ENCODE data around the gene CUX1. TPM values are rescaled to one million over a fixed set of nuclear protein-coding genes. Genes with fewer than 3 reads are reported as not detected.

CUX1 gene
- total and polyA plus RNA-seq, 2 of the 13 experiments (the other 11 are each of a cell fraction or from before 2014, with no cell fraction given): 13.7 to 14.9 TPM

DNA sequence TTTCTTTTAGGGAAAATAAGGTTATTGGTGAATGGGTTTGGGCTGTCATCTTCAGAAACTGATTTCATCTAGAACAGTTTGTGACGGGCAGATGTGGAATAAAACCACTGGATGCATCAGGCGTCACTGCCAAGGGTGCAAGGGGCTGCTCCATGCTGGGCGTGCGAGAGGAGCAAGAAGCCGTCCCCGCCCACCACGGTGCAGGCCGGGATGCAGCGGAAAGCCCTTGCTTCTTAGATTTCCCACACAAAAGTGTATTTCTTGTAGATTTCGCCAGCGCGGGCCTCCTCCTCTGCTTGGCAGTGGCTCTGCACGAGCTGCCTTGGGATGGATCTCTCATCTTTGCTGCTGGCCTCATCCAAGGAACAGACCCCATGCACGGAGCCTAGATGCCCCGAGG, 189.3 kb downstream of the CUX1 start (continued):
- TF ChIP-seq, protein P1, sequence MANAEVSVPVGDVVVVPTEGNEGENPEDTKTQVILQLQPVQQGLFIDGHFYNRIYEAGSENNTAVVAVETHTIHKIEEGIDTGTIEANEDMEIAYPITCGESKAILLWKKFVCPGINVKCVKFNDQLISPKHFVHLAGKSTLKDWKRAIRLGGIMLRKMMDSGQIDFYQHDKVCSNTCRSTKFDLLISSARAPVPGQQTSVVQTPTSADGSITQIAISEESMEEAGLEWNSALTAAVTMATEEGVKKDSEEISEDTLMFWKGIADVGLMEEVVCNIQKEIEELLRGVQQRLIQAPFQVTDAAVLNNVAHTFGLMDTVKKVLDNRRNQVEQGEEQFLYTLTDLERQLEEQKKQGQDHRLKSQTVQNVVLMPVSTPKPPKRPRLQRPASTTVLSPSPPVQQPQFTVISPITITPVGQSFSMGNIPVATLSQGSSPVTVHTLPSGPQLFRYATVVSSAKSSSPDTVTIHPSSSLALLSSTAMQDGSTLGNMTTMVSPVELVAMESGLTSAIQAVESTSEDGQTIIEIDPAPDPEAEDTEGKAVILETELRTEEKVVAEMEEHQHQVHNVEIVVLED (CRISPR knock-in tag; IDR thresholded peaks at IDR 0.05; ENCODE audit: borderline replicate concordance): no peak

DNA sequence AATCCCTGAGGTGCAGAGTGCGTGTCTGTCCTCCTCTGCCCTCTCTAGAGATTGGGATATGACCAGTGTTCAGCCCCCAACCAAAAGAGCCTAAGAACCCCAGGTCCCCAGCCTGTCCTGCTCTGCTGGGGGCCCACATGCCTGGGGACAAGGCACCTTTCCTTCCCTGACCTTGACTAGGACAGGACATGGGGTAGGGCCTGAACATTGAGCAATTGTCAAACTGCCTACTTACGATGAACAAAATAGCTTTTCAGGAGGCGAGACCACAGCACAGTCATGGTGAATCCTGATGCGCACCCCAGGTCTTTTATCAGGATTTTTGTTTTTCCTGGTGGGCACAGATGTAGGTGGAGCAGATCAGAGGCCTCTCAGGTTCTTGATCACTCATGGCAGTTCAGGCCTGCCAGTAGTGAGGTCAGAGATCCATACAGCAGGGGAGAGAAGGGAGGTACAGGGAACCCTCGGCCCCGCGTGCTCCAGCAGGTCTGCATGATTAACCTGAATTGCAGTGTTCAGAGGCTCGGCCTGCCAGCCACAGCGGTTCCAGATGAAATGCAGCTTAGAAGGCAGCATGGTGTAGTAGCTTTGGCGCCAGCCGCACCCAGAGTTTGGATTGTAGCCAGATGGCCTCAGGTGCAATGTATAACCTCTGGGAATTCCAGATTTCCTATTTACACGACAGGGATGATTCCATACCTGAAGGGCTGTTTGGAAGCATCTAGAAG, 191.3 kb downstream of the CUX1 start:
- Histone ChIP-seq H2AFZ (ENCODE audit: low read length) (no peak overlapping the region), H3K4me1 (ENCODE audit: insufficient read depth, low read length) (peaks cover 41% of the 10 kb centered on the region), H3K4me2 (ENCODE audit: low read depth, low read length) (no peak overlapping the region), H3K9ac (ENCODE audit: insufficient read depth, low read depth, low read length) (no peak overlapping the region), H3K36me3 (replicated peaks in 1 of 2; ENCODE audit: control insufficient read depth in 1 of 2, insufficient read depth in 2 of 2, low read length in 2 of 2) (0 out of 5 replicates have a peak, but pooled peaks cover 0 to 5% of the 10 kb centered on the region in 2 experiments), H3K27ac (ENCODE audit: extremely low read length, insufficient read depth, low read length) (peak overlapping the region; percentile 44), H3K27me3 (ENCODE audit: control insufficient read depth in 1 of 2, insufficient read depth in 2 of 2, low read length in 2 of 2) (no peaks in the 10 kb centered on the region), H3K79me2 (ENCODE audit: insufficient read depth, low read length) (no peaks in the 10 kb centered on the region), H4K20me1 (ENCODE audit: insufficient read depth, low read length) (no peaks in the 10 kb centered on the region), H3K4me3 (replicated peaks in 1 of 3; ENCODE audit: insufficient read depth in 1 of 3, low read depth in 2 of 3, low read length in 3 of 3) (no peak overlapping the region), H3K9me3 (ENCODE audit: low read length) (no peaks in the 10 kb centered on the region)
- FAIRE-seq (no peak), ATAC-seq (peak; percentile 58), DNase-seq (ENCODE audit: low spot score) (no peak)
- 85% methylated on average over 12 of the region's 12 CpGs for WGBS (ENCODE audit: low lambda C conversion rate)
- POLR2A ChIA-PET: interaction anchor here (3.5 kb wide), 1 partner anchor 16 kb away, joined by 17 read pairs; no protein-coding TSS in a partner anchor
- peak; percentile 53; the same call in 1 of the 2 replicates for TF ChIP-seq CEBPB (IDR thresholded peaks at IDR 0.05; ENCODE audit: borderline replicate concordance, low read depth, low read length)
- TF ChIP-seq HOXA3 (CRISPR knock-in tag; IDR thresholded peaks at IDR 0.05): 0 out of 2 replicates have a peak, but pooled peaks have one; percentile 20
- TF ChIP-seq, protein P2, sequence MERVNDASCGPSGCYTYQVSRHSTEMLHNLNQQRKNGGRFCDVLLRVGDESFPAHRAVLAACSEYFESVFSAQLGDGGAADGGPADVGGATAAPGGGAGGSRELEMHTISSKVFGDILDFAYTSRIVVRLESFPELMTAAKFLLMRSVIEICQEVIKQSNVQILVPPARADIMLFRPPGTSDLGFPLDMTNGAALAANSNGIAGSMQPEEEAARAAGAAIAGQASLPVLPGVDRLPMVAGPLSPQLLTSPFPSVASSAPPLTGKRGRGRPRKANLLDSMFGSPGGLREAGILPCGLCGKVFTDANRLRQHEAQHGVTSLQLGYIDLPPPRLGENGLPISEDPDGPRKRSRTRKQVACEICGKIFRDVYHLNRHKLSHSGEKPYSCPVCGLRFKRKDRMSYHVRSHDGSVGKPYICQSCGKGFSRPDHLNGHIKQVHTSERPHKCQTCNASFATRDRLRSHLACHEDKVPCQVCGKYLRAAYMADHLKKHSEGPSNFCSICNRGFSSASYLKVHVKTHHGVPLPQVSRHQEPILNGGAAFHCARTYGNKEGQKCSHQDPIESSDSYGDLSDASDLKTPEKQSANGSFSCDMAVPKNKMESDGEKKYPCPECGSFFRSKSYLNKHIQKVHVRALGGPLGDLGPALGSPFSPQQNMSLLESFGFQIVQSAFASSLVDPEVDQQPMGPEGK (CRISPR knock-in tag; IDR thresholded peaks at IDR 0.05): peak; percentile 28; the same call in 1 of the 2 replicates
- no peak for TF ChIP-seq ISX (CRISPR knock-in tag; conservative IDR thresholded peaks at IDR 0.05)
- TF ChIP-seq CEBPG (CRISPR knock-in tag; IDR thresholded peaks at IDR 0.05): peak; percentile 73
- TF ChIP-seq, protein P3, sequence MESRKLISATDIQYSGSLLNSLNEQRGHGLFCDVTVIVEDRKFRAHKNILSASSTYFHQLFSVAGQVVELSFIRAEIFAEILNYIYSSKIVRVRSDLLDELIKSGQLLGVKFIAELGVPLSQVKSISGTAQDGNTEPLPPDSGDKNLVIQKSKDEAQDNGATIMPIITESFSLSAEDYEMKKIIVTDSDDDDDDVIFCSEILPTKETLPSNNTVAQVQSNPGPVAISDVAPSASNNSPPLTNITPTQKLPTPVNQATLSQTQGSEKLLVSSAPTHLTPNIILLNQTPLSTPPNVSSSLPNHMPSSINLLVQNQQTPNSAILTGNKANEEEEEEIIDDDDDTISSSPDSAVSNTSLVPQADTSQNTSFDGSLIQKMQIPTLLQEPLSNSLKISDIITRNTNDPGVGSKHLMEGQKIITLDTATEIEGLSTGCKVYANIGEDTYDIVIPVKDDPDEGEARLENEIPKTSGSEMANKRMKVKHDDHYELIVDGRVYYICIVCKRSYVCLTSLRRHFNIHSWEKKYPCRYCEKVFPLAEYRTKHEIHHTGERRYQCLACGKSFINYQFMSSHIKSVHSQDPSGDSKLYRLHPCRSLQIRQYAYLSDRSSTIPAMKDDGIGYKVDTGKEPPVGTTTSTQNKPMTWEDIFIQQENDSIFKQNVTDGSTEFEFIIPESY (CRISPR knock-in tag; IDR thresholded peaks at IDR 0.05): peak; percentile 74
- TF ChIP-seq, protein P4, sequence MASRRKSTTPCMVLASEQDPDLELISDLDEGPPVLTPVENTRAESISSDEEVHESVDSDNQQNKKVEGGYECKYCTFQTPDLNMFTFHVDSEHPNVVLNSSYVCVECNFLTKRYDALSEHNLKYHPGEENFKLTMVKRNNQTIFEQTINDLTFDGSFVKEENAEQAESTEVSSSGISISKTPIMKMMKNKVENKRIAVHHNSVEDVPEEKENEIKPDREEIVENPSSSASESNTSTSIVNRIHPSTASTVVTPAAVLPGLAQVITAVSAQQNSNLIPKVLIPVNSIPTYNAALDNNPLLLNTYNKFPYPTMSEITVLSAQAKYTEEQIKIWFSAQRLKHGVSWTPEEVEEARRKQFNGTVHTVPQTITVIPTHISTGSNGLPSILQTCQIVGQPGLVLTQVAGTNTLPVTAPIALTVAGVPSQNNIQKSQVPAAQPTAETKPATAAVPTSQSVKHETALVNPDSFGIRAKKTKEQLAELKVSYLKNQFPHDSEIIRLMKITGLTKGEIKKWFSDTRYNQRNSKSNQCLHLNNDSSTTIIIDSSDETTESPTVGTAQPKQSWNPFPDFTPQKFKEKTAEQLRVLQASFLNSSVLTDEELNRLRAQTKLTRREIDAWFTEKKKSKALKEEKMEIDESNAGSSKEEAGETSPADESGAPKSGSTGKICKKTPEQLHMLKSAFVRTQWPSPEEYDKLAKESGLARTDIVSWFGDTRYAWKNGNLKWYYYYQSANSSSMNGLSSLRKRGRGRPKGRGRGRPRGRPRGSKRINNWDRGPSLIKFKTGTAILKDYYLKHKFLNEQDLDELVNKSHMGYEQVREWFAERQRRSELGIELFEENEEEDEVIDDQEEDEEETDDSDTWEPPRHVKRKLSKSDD (CRISPR knock-in tag; IDR thresholded peaks at IDR 0.05; ENCODE audit: low read depth): no peak
- CTCF ChIA-PET (ENCODE audit: low intra/inter-chr PET ratio, low total read pairs): no interaction called here
- no TSS peak for BruUV-seq (replicated peaks)
- in situ Hi-C loops (cut with HindIII; ENCODE audit: extremely low pct_ligation_motif_present, low pct_unique_long_range_greater_than_20kb) (no loop called here), intact Hi-C loops (cut with micrococcal nuclease; ENCODE audit: unreplicated experiment) (no loop called here)
